HepG2 (cell line): ENCODE data around the gene TUBB3. TPM values are rescaled to one million over a fixed set of nuclear protein-coding genes. Genes with fewer than 3 reads are reported as not detected.
A peak's percentile ranks its signal among the peaks of the same experiment; 100 is the strongest.

Experiments used
- ARNT ChIP-seq: fragments of 450-650 bp; IDR thresholded peaks from 2 replicates; pipeline ENCODE4 v1.6.1; 2017
- DDIT3 ChIP-seq: sonication (generic); formaldehyde crosslinking; IDR thresholded peaks from 2 replicates; pipeline ENCODE4 v1.4.0; 2020; ENCODE audit warnings: mild to moderate bottlenecking, missing genetic modification reagents
- ESRRA ChIP-seq: sonication (generic); formaldehyde crosslinking; IDR thresholded peaks from 2 replicates; pipeline ENCODE4 v1.5.1; 2020; ENCODE audit warnings: mild to moderate bottlenecking, low read depth, missing genetic modification reagents
- FLYWCH1 ChIP-seq: sonication (generic); formaldehyde crosslinking; IDR thresholded peaks from 2 replicates; pipeline ENCODE4 v1.8.1; 2023; ENCODE audit warnings: mild to moderate bottlenecking, missing genetic modification reagents
- KLF11 ChIP-seq: IDR thresholded peaks from 2 replicates; pipeline ENCODE4 v1.6.1; 2016; ENCODE audit warnings: missing compliant biosample characterization
- KLF12 ChIP-seq: sonication (generic); formaldehyde crosslinking; IDR thresholded peaks from 2 replicates; pipeline ENCODE4 v1.4.0; 2020; ENCODE audit warnings: missing genetic modification reagents, borderline replicate concordance
- PAXIP1 ChIP-seq: sonication (generic); formaldehyde crosslinking; conservative IDR thresholded peaks from 2 replicates; pipeline ENCODE4 v1.4.0; 2020; ENCODE audit warnings: mild to moderate bottlenecking, missing genetic modification reagents, moderate library complexity
- PHF21A ChIP-seq: sonication (generic); formaldehyde crosslinking; IDR thresholded peaks from 2 replicates; pipeline ENCODE4 v1.5.0; 2020; ENCODE audit warnings: mild to moderate bottlenecking, missing genetic modification reagents
- STAT5B ChIP-seq: sonication (generic); formaldehyde crosslinking; IDR thresholded peaks from 2 replicates; pipeline ENCODE4 v1.4.0; 2020; ENCODE audit warnings: missing genetic modification reagents
- ZFYVE20 ChIP-seq: sonication (generic); formaldehyde crosslinking; IDR thresholded peaks from 2 replicates; pipeline ENCODE4 v1.8.0; 2023; ENCODE audit warnings: low read depth, mild to moderate bottlenecking, moderate library complexity, missing genetic modification reagents, borderline replicate concordance
- ZNF18 ChIP-seq: sonication (generic); formaldehyde crosslinking; IDR thresholded peaks from 2 replicates; pipeline ENCODE4 v1.8.0; 2022; ENCODE audit warnings: mild to moderate bottlenecking, missing genetic modification reagents; ENCODE audit not compliant: insufficient replicate concordance
- ZNF616 ChIP-seq: sonication (generic); formaldehyde crosslinking; IDR thresholded peaks from 2 replicates; pipeline ENCODE4 v1.5.0; 2020; ENCODE audit warnings: low read depth, mild to moderate bottlenecking, missing genetic modification reagents
- ZNF652 ChIP-seq: IDR thresholded peaks from 2 replicates; pipeline ENCODE4 v1.6.1; 2016; ENCODE audit warnings: low read depth, borderline replicate concordance
- ZNF746 ChIP-seq: sonication (generic); formaldehyde crosslinking; IDR thresholded peaks from 2 replicates; pipeline ENCODE4 v1.8.0; 2022; ENCODE audit warnings: mild to moderate bottlenecking, missing genetic modification reagents
- ZNF776 ChIP-seq: sonication (generic); formaldehyde crosslinking; IDR thresholded peaks from 2 replicates; pipeline ENCODE4 v1.4.0; 2020; ENCODE audit warnings: mild to moderate bottlenecking, missing genetic modification reagents
- polyA plus RNA-seq, 8 experiments: library from polyadenylated mRNA; depleted of rRNA in 3 of 8; stranded (reverse) in 7 of 8; unstranded in 1 of 8; fragments of >200 nt; fragmentation: Illumina TruSeq in 4 of 8; extraction: Trizol in 4 of 8; gene quantifications; 2 replicates each; pipeline versions ENCODE4 v1.2.1 to v1.2.3, GENCODE V29; 2011 to 2016; ENCODE audit warnings: low read depth in 4 of 8, missing spikeins in 1 of 8, mixed read lengths in 1 of 8; ENCODE audit not compliant: insufficient read depth in 1 of 8
- total RNA-seq, 5 experiments: library from RNA; depleted of rRNA; stranded (reverse); fragments of >200 nt; fragmentation: Illumina TruSeq; extraction: Trizol; gene quantifications; 2 replicates each; pipeline ENCODE4 v1.2.3, GENCODE V29; 2016; ENCODE audit warnings: low read depth in 1 of 5
- TF ChIP-seq, protein P1 (sequence below): sonication (generic); formaldehyde crosslinking; conservative IDR thresholded peaks from 2 replicates; pipeline ENCODE4 v1.8.1; 2023; ENCODE audit warnings: missing genetic modification reagents
- TF ChIP-seq, protein P2 (sequence below): IDR thresholded peaks from 2 replicates; pipeline ENCODE4 v1.6.1; 2016; ENCODE audit warnings: mild to moderate bottlenecking, missing biosample characterization, missing genetic modification reagents
- TF ChIP-seq, protein P3 (sequence below): sonication (generic); formaldehyde crosslinking; IDR thresholded peaks from 2 replicates; pipeline ENCODE4 v1.8.0; 2022; ENCODE audit warnings: mild to moderate bottlenecking, missing genetic modification reagents, moderate library complexity

The TUBB3 gene
- total and polyA plus RNA-seq, 2 of the 13 experiments (the other 11 are each of a cell fraction or from before 2014, with no cell fraction given): 110 to 185 TPM

DNA sequence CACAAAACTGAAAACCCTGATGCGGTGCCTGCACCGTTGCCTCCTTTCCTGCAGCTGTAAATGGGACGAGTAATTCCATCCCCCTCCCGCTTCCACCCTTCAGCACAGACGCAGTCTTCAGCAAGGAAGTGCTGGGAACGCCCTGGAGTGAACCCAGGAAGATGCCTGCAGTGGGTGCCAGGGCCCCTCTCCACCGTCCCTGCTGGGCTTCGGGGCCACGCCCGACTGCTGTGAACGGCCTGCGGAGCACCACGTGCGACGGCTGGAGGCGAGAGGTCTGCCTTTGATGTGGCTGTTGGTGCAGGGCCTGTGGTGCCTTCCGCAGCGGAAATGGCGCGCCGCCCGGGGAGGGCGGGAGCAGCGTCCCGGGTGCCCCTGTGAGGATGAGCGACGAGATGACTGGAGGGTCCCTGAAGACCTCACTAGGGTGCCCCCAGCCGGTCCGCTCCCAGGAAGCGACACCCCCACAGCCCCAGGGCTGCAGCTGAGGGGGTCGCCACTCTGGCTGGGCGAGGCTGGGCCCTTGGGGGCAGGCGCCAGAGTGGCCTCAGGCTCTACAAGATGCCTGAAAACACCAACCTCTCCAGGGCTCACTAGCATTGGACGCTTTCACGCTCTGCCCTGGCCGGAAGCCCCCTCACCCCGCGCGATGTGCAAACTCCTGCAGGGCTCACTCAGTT, 5.2 kb upstream of the TUBB3 start (continued):
- TF ChIP-seq, protein P1, sequence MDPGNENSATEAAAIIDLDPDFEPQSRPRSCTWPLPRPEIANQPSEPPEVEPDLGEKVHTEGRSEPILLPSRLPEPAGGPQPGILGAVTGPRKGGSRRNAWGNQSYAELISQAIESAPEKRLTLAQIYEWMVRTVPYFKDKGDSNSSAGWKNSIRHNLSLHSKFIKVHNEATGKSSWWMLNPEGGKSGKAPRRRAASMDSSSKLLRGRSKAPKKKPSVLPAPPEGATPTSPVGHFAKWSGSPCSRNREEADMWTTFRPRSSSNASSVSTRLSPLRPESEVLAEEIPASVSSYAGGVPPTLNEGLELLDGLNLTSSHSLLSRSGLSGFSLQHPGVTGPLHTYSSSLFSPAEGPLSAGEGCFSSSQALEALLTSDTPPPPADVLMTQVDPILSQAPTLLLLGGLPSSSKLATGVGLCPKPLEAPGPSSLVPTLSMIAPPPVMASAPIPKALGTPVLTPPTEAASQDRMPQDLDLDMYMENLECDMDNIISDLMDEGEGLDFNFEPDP (CRISPR knock-in tag): no peak
- peak; percentile 99 for TF ChIP-seq KLF12 (CRISPR knock-in tag)
- no peak for TF ChIP-seq ARNT
- TF ChIP-seq ESRRA: peak; percentile 93
- peak; percentile 94 for TF ChIP-seq STAT5B (CRISPR knock-in tag)
- peak; percentile 61; the same call in 1 of the 2 replicates for TF ChIP-seq PHF21A (CRISPR knock-in tag)
- peak; percentile 96 for TF ChIP-seq ZNF616 (CRISPR knock-in tag)
- TF ChIP-seq, protein P2, sequence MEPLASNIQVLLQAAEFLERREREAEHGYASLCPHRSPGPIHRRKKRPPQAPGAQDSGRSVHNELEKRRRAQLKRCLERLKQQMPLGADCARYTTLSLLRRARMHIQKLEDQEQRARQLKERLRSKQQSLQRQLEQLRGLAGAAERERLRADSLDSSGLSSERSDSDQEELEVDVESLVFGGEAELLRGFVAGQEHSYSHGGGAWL (CRISPR knock-in tag): peak; percentile 99
- peak; percentile 88 for TF ChIP-seq PAXIP1 (CRISPR knock-in tag)
- no peak for TF ChIP-seq DDIT3
- peak; percentile 99 for TF ChIP-seq KLF11 (CRISPR knock-in tag)
- TF ChIP-seq, protein P3, sequence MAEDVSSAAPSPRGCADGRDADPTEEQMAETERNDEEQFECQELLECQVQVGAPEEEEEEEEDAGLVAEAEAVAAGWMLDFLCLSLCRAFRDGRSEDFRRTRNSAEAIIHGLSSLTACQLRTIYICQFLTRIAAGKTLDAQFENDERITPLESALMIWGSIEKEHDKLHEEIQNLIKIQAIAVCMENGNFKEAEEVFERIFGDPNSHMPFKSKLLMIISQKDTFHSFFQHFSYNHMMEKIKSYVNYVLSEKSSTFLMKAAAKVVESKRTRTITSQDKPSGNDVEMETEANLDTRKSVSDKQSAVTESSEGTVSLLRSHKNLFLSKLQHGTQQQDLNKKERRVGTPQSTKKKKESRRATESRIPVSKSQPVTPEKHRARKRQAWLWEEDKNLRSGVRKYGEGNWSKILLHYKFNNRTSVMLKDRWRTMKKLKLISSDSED (CRISPR knock-in tag): peak; percentile 88; the same call in 1 of the 2 replicates
- peak; percentile 97 for TF ChIP-seq ZNF18 (CRISPR knock-in tag)
- no peak for TF ChIP-seq FLYWCH1 (CRISPR knock-in tag)
- TF ChIP-seq ZNF746: peak; percentile 94
- TF ChIP-seq ZNF652: peak; percentile 59; the same call in 1 of the 2 replicates
- TF ChIP-seq ZFYVE20 (CRISPR knock-in tag): 0 out of 2 replicates have a peak, but pooled peaks have one; percentile 71
- TF ChIP-seq ZNF776 (CRISPR knock-in tag): 0 out of 2 replicates have a peak, but pooled peaks have one; percentile 86
